HL-60 (cell line): ENCODE measurements around the gene KCNMA1.

Source experiments
- CTCF ChIP-seq: IDR thresholded peaks from one replicate; pipeline ENCODE4 v1.5.1; 2011; ENCODE audit warnings: low read length, control low read depth, inconsistent platforms; ENCODE audit not compliant: insufficient read depth
- GABPA ChIP-seq: IDR thresholded peaks from 2 replicates; pipeline ENCODE4 v1.6.1; 2012; ENCODE audit warnings: low read depth
- POLR2AphosphoS5 ChIP-seq: IDR thresholded peaks from 2 replicates; pipeline ENCODE4 v1.6.1; 2012; ENCODE audit warnings: low read depth
- REST ChIP-seq: IDR thresholded peaks from 2 replicates; pipeline ENCODE4 v1.6.1; 2012; ENCODE audit warnings: low read depth; ENCODE audit not compliant: insufficient replicate concordance

GRCh38 chr10:77459905-77460304, 177.7 kb downstream of the KCNMA1 start:
- TF ChIP-seq CTCF: no peak
- no peak for TF ChIP-seq POLR2AphosphoS5
- no peak for TF ChIP-seq GABPA
- TF ChIP-seq REST: no peak
